Gastroesophageal sphincter (tissue), 3 donors: Measurements from ENCODE around the gene COTL1.

Experiments used
- EP300 ChIP-seq: sonication (generic); formaldehyde crosslinking; IDR thresholded peaks from one replicate; pipeline ENCODE4 v1.6.1; 2017; ENCODE audit warnings: antibody characterized with exemption, mild to moderate bottlenecking
- POLR2A ChIP-seq, 2 donors: fragments of 450-650 bp; IDR thresholded peaks; one replicate each; pipeline ENCODE4 v1.6.1; 2017; ENCODE audit warnings: antibody characterized with exemption in 2 of 2, mild to moderate bottlenecking in 2 of 2, moderate library complexity in 1 of 2
- POLR2AphosphoS5 ChIP-seq: sonication (generic); formaldehyde crosslinking; IDR thresholded peaks from one replicate; pipeline ENCODE4 v1.6.1; 2017; ENCODE audit warnings: antibody characterized with exemption
- TF ChIP-seq, protein P1 (sequence below), 4 experiments: fragments of 200-600 bp in 2 of 4; fragments of 450-650 bp in 2 of 4; sonication (generic) in 1 of 4; IDR thresholded peaks; one replicate each; pipeline ENCODE4 v1.5.1; 2017 to 2019; ENCODE audit warnings: antibody characterized with exemption in 4 of 4, mild to moderate bottlenecking in 2 of 4, moderate library complexity in 2 of 4

DNA sequence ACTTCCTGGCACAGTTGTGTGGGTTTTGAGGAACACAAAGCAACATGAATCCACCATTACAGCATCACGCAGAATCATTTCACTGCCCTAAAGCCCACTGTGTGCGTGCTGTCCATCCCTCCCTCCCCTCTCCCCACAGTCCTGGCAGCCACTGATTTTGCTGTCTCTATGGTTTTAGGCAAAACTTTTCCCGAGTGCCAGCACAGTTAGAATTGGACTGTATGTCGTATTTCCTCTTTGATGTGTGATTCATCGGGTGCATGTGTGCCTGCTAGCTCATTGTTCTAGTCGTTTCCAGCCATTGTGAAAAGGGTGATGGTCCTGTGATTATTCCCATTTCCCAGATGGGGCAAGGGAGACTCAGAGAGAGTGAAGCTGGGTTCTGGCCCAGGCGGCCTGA, 43.1 kb upstream of the COTL1 start:
- TF ChIP-seq, protein P1, sequence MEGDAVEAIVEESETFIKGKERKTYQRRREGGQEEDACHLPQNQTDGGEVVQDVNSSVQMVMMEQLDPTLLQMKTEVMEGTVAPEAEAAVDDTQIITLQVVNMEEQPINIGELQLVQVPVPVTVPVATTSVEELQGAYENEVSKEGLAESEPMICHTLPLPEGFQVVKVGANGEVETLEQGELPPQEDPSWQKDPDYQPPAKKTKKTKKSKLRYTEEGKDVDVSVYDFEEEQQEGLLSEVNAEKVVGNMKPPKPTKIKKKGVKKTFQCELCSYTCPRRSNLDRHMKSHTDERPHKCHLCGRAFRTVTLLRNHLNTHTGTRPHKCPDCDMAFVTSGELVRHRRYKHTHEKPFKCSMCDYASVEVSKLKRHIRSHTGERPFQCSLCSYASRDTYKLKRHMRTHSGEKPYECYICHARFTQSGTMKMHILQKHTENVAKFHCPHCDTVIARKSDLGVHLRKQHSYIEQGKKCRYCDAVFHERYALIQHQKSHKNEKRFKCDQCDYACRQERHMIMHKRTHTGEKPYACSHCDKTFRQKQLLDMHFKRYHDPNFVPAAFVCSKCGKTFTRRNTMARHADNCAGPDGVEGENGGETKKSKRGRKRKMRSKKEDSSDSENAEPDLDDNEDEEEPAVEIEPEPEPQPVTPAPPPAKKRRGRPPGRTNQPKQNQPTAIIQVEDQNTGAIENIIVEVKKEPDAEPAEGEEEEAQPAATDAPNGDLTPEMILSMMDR (IDR thresholded peaks at IDR 0.05) = no peak
- no peak for TF ChIP-seq POLR2AphosphoS5
- no peak for TF ChIP-seq POLR2A (IDR thresholded peaks at IDR 0.05)
- TF ChIP-seq EP300 = no peak
